ENCODE results near the gene SMR3A. TPM values are rescaled to one million over a fixed set of nuclear protein-coding genes. Genes with fewer than 3 reads are reported as not detected.

The SMR3A gene
- not detected in 2 replicates for total RNA-seq

GRCh38 chr4:70360460-70360859 lies at the start of gene SMR3A:
SMR3A (plus strand) TSS chr4:70360760; CDS start chr4:70362116, 1,356 bp downstream.

GRCh38 chr4:70334681-70335080 lies 25.9 kb upstream of the SMR3A start, which contains the start of gene CABS1:
CABS1 (plus strand) TSS chr4:70334981; CDS start chr4:70335040, 59 bp downstream.

GRCh38 chr4:70382691-70383181 lies 22.2 kb downstream of the SMR3A start, which contains the start of gene SMR3B:
SMR3B (plus strand) TSS chr4:70383131; CDS start chr4:70384511, 1,380 bp downstream.

GRCh38 chr4:70397580-70397979 lies 37.0 kb downstream of the SMR3A start, which contains the start of gene OPRPN:
OPRPN (plus strand) TSS chr4:70397940; CDS start chr4:70399286, 1,346 bp downstream.

Other genes with a start within 250 kb of the SMR3A start
- gene PRR27, start 206.5 kb upstream of the SMR3A start, total RNA-seq: not detected in 2 replicates
- not detected in 2 replicates for gene ODAM, start 165.0 kb upstream of the SMR3A start, total RNA-seq
- gene FDCSP, start 134.6 kb upstream of the SMR3A start, total RNA-seq: not detected in 2 replicates
- not detected in 2 replicates for gene CSN3, start 118.2 kb upstream of the SMR3A start, total RNA-seq
- gene CABS1, start 25.8 kb upstream of the SMR3A start, total RNA-seq: not detected in 2 replicates
- not detected in 2 replicates for gene SMR3B, start 22.4 kb downstream of the SMR3A start, total RNA-seq
- gene OPRPN, start 37.2 kb downstream of the SMR3A start, total RNA-seq: not detected in 2 replicates
- not detected in 2 replicates for gene MUC7, start 111.4 kb downstream of the SMR3A start, total RNA-seq
- 0.43 TPM in 1 of 2 replicates, not detected in the other for gene AMTN, start 157.8 kb downstream of the SMR3A start, total RNA-seq
- gene AMBN, start 231.5 kb downstream of the SMR3A start, total RNA-seq: not detected in 2 replicates